ENCODE results near the gene TRUB2.

The TRUB2 gene

DNA sequence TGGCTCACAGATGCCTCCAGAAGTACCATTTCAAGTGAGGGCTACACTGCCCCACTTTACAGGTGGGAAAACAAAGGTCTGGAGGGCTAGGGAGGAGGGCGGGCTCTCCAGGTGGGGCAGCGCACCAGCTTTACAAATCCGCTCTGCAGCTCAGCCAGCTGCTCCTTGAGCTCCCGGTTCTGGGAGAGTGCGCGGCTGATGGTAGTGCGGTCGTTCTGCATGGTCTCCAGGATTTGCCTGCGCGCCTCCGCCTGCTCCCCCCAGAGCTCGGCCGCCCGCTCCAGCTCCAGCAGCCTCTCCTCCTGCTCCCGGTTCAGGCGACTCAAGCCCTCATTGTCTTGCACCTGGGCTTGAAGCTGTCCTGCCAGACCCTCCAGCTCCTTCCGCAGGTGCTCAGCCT, 61.9 kb downstream of the TRUB2 start:
- no peak for DNase-seq

- no peak for DNase-seq
These were observed 63.1 kb downstream of the TRUB2 start for GRCh38 chr9:128259156-128259555.

DNA sequence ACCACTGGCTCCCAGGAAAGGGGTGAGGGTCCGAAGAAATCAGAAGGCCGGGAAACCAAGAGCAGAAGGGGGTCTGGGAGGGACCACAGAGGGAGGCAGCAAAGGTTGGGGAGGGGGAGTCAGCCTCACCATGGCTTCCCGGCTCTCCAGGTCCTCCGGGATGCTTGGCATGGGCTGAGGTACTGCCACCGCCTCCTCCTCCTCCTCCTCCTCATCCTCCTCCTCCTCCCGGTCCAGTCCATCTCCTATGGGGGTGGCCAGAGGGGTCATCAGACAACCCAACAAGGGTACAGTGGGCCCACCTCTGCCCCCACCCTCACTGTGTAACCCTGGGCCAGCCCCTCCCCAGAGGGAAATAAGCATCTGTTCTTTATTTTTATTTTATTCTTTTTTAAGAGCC, 63.9 kb downstream of the TRUB2 start:
- DNase-seq: no peak

DNA sequence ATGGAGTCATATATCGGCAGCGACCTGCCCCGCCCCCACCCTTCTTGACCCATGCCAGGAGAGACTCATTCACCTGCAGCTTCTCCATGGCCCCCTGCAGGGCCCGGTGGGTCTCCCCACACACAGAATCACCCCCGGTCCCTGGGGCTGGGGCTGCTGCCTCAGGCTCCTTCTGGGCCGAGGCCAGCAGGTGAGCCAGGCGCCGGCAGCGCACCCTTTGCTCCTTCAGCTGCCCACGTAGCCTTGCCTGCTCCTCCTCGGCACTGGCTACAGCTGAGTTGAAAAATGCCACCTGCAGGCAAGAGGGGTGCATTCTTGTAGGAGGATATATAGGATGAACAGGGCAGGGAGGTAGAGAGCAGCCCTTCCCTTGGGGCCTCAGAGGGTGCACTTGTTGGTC, 64.3 kb downstream of the TRUB2 start:
- DNase-seq: no peak

- no peak for DNase-seq
These were observed 65.0 kb downstream of the TRUB2 start for GRCh38 chr9:128257086-128257825.

Measured in SHP77 treated with DMSO at 0.1 percent for 48 hours (cell line).